Fibroblast of the aortic adventitia (primary cell): Measurements from ENCODE around the gene ROMO1. TPM values are rescaled to one million over a fixed set of nuclear protein-coding genes. Genes with fewer than 3 reads are reported as not detected.
A peak's percentile ranks its signal among the peaks of the same experiment; 100 is the strongest.

Experiments
- DNase-seq: peaks from one replicate; pipeline ENCODE4 v3.0.0-alpha.2; 2010; ENCODE audit warnings: low read depth
- H3K4me3 ChIP-seq: 2 replicates; pipeline ENCODE4 v1.5.1; 2011; ENCODE audit warnings: low read depth, mild to moderate bottlenecking, control low read depth, low read length, moderate library complexity
- total RNA-seq: library from RNA; depleted of rRNA; stranded (reverse); fragments of >200 nt; gene quantifications from 2 replicates; pipeline ENCODE4 v1.2.3, GENCODE V29; 2012; ENCODE audit warnings: low replicate concordance
- TF ChIP-seq, protein P1 (sequence below): IDR thresholded peaks from 2 replicates; pipeline ENCODE4 v1.5.1; 2011; ENCODE audit warnings: mild to moderate bottlenecking, low read length, control low read depth, inconsistent platforms; ENCODE audit not compliant: insufficient read depth

The ROMO1 gene
- total RNA-seq, 1 donor: 164 TPM

DNA sequence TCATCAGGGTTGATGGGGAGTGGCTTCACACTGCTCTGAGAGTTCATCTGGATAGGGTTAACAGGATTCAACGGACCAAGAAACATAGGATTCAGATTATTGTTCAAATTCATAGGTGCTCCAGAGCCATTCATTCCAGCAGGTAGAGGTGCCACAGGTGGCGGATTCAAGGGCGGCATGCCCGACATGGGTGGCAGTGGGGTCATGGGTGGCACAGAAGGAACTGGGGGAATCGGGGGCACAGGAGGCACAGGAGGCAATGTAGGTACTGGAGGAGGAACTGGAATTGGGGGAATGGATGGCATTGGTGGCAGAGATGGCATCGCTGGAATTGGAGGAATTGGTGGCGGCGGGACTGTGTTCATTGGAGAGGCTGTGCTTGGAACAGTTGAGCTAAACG is 44.8 kb upstream of the ROMO1 start:
- TF ChIP-seq, protein P1, sequence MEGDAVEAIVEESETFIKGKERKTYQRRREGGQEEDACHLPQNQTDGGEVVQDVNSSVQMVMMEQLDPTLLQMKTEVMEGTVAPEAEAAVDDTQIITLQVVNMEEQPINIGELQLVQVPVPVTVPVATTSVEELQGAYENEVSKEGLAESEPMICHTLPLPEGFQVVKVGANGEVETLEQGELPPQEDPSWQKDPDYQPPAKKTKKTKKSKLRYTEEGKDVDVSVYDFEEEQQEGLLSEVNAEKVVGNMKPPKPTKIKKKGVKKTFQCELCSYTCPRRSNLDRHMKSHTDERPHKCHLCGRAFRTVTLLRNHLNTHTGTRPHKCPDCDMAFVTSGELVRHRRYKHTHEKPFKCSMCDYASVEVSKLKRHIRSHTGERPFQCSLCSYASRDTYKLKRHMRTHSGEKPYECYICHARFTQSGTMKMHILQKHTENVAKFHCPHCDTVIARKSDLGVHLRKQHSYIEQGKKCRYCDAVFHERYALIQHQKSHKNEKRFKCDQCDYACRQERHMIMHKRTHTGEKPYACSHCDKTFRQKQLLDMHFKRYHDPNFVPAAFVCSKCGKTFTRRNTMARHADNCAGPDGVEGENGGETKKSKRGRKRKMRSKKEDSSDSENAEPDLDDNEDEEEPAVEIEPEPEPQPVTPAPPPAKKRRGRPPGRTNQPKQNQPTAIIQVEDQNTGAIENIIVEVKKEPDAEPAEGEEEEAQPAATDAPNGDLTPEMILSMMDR: no peak
- DNase-seq: no peak
- no peak overlapping the region for H3K4me3 ChIP-seq

DNA sequence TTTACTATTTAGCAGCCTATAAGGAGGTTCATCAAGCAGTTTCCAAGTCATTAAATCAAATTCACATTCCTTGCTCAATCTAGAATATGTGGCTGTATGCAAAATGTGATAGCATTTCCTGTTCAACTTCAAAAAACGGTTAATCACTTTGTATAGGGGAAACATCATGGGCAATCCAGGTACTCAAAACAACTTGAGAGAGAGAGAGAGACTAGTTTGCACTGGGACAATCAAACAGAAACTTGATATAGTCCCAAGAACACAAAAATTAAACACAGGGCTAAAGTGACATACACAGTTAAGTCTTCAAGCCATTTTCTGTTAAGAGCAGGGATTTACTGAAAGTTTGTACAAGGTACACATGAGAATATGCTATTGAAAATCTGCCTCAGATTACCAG is 41.9 kb upstream of the ROMO1 start:
- TF ChIP-seq, protein P1: no peak
- DNase-seq: no peak
- H3K4me3 ChIP-seq: no peak overlapping the region

DNA sequence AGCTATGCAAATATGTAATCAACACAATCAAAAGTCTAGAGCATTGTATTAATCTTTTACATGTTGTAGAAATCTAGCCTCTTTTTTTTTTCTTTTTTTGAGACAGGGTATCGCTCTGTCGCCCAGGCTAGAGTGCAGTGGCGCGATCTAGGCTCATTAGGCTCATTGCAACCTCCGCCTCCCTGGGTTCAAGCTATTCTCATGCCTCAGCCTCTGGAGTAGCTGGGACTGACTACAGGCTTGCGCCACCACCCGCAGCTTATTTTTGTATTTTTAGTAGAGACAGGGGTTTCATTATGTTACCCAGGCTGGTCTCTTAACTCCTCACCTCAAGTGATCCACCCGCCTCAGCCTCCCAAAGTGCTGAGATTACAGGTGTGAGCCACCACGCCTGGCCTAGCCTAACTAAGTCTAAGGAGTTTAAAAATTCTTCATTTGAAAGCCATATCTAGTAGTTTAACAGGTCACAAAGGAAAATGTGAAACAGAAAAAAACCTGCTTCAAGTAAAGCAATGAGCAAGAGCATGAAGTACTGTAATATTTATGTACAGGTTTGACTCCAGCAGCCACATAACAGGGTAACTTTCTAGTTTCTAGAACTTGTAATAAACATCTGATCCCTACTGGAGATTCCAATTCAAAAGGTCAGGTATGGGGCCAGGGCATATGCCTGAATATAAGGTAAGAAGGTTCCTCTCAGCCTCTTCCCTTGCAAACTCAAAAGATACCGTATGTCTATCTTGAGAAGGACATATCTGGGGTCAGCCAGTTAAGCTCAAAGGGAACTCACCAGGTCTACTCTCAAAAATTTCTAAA is 38.9 kb upstream of the ROMO1 start:
- no peak for DNase-seq
- H3K4me3 ChIP-seq: no peak overlapping the region
- TF ChIP-seq, protein P1: no peak

DNA sequence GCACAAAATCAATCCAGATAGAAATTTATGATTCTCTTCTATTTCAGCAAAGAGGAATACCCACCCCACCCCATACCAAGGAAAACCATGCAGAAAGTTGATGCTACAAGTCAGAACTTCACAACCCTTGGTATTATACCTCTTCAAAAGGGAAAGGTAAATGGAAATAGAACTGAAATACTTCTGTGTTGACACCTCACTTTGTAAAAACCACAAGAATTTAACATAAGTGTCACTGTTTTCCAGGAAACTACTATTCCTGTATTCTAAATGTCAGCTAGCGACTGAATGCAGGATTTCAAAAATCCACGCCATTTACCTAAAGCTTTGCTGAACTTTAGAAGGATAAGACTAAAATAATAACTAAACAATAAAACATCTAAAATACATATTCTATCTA is 38.2 kb upstream of the ROMO1 start:
- TF ChIP-seq, protein P1: no peak
- DNase-seq: no peak
- no peak overlapping the region for H3K4me3 ChIP-seq

DNA sequence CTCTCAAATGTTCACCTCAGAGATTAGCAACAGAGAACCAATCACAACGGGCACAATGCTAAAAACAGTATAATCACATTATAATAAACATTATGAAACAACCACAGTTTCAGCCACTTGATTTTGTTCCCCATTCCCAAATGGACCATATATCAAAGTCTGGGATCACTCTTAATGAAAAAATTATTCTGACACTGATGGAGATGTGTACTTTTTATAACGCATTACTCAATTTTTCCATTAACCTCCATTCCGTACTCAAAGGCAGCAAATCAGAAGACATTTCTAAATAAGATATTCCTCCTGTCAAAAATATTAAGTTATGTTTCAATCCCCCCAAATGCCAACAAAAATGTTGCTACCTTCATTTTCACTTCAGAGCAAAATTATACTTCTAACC is 37.3 kb upstream of the ROMO1 start:
- TF ChIP-seq, protein P1: no peak
- DNase-seq: no peak
- peak overlapping the region; percentile 18 for H3K4me3 ChIP-seq

DNA sequence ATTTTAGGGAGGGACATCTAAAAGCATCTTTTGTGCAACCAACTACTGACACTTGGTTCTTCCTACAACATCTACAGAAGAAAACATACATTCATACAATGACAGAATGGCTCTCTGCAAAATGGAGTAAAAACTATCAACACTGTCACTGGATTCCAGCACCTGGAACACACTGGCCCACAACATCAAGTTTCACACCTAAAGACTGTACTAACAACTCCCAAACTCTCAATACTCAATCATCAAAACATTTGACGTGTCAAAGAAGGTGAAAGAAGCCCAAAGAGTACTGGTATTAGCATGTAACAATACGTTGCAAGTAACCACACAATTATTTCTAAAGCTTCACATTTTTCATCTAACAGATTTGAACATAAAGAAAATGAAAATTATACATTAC is 36.7 kb upstream of the ROMO1 start:
- H3K4me3 ChIP-seq: peak overlapping the region; percentile 99
- TF ChIP-seq, protein P1: no peak
- DNase-seq: no peak
